ENCODE measurements around the gene LYAR.

- TF ChIP-seq CTCF (IDR thresholded peaks at IDR 0.05) (no peak), POLR2A (IDR thresholded peaks at IDR 0.05) (no peak), EP300 (IDR thresholded peaks at IDR 0.05) (no peak)
Observed at GRCh38 chr4:4328840-4329239, 38.9 kb upstream of the LYAR start.

Measured in tibial nerve (tissue), 4 donors.